Measurements from ENCODE around the gene GJD4. TPM values are rescaled to one million over a fixed set of nuclear protein-coding genes. Genes with fewer than 3 reads are reported as not detected.

The GJD4 gene
- total RNA-seq, 1 donor from 2014 or later, result not detected

- DNase-seq (ENCODE audit: low spot score in 2 of 2, unreplicated experiment in 2 of 2), result no peak
- H3K4me3 Mint-ChIP-seq, result no peak overlapping the region
- H3K27me3 Mint-ChIP-seq (ENCODE audit: low read depth), result no peaks in the 10 kb centered on the region
- no peak for TF ChIP-seq CTCF (IDR thresholded peaks at IDR 0.05; ENCODE audit: unreplicated experiment)
- H3K27ac Mint-ChIP-seq, result no peak overlapping the region
- H3K4me1 Mint-ChIP-seq, result no peaks in the 10 kb centered on the region
- no peaks in the 10 kb centered on the region for H3K9me3 Mint-ChIP-seq
- H3K36me3 Mint-ChIP-seq, result peaks cover 22% of the 10 kb centered on the region
These were observed 42.7 kb upstream of the GJD4 start for GRCh38 chr10:35562427-35562826.

GRCh38 chr10:35563261-35563891 lies 41.8 kb upstream of the GJD4 start:
- H3K27ac Mint-ChIP-seq, result no peak overlapping the region
- DNase-seq (ENCODE audit: low spot score in 2 of 2, unreplicated experiment in 2 of 2), result peak in 1 of 2 experiments; percentile 60
- no peaks in the 10 kb centered on the region for H3K27me3 Mint-ChIP-seq (ENCODE audit: low read depth)
- TF ChIP-seq CTCF (IDR thresholded peaks at IDR 0.05; ENCODE audit: unreplicated experiment), result peak; percentile 93
- H3K4me3 Mint-ChIP-seq, result no peak overlapping the region
- peaks cover 21% of the 10 kb centered on the region for H3K36me3 Mint-ChIP-seq
- H3K4me1 Mint-ChIP-seq, result no peaks in the 10 kb centered on the region
- no peaks in the 10 kb centered on the region for H3K9me3 Mint-ChIP-seq

GRCh38 chr10:35564341-35564968 lies 40.7 kb upstream of the GJD4 start:
- peak overlapping the region; percentile 61 for H3K27ac Mint-ChIP-seq
- H3K27me3 Mint-ChIP-seq (ENCODE audit: low read depth), result no peaks in the 10 kb centered on the region
- no peak overlapping the region for H3K4me3 Mint-ChIP-seq
- peaks cover 24% of the 10 kb centered on the region for H3K36me3 Mint-ChIP-seq
- H3K4me1 Mint-ChIP-seq, result no peaks in the 10 kb centered on the region
- no peak for TF ChIP-seq CTCF (IDR thresholded peaks at IDR 0.05; ENCODE audit: unreplicated experiment)
- DNase-seq (ENCODE audit: low spot score in 2 of 2, unreplicated experiment in 2 of 2), result no peak
- no peaks in the 10 kb centered on the region for H3K9me3 Mint-ChIP-seq

- no peak for TF ChIP-seq CTCF (IDR thresholded peaks at IDR 0.05; ENCODE audit: unreplicated experiment)
- Mint-ChIP-seq H3K27me3 (ENCODE audit: low read depth) (no peaks in the 10 kb centered on the region), H3K4me1 (no peaks in the 10 kb centered on the region), H3K9me3 (no peaks in the 10 kb centered on the region), H3K4me3 (no peak overlapping the region), H3K36me3 (peaks cover 28% of the 10 kb centered on the region), H3K27ac (no peak overlapping the region)
- DNase-seq (ENCODE audit: low spot score in 2 of 2, unreplicated experiment in 2 of 2), result no peak
These were observed 39.5 kb upstream of the GJD4 start for GRCh38 chr10:35565602-35566081.

- H3K4me3 Mint-ChIP-seq, result no peak overlapping the region
- H3K36me3 Mint-ChIP-seq, result peaks cover 32% of the 10 kb centered on the region
- no peaks in the 10 kb centered on the region for H3K27me3 Mint-ChIP-seq (ENCODE audit: low read depth)
- DNase-seq (ENCODE audit: low spot score in 2 of 2, unreplicated experiment in 2 of 2), result no peak
- H3K27ac Mint-ChIP-seq, result no peak overlapping the region
- no peaks in the 10 kb centered on the region for H3K9me3 Mint-ChIP-seq
- H3K4me1 Mint-ChIP-seq, result no peaks in the 10 kb centered on the region
- no peak for TF ChIP-seq CTCF (IDR thresholded peaks at IDR 0.05; ENCODE audit: unreplicated experiment)
These were observed 37.2 kb upstream of the GJD4 start for GRCh38 chr10:35567951-35568350.

All from mesothelial cell of epicardium (in vitro differentiated cells).